Germinal center (tissue), 1 donor: Measurements from ENCODE around the gene GNPTAB.
A peak's percentile ranks its signal among the peaks of the same experiment; 100 is the strongest.

Experiments used
- DNase-seq: peaks from one replicate; pipeline ENCODE4 v3.0.0; 2012; ENCODE audit warnings: mixed read lengths, low spot score

GNPTAB gene

DNA sequence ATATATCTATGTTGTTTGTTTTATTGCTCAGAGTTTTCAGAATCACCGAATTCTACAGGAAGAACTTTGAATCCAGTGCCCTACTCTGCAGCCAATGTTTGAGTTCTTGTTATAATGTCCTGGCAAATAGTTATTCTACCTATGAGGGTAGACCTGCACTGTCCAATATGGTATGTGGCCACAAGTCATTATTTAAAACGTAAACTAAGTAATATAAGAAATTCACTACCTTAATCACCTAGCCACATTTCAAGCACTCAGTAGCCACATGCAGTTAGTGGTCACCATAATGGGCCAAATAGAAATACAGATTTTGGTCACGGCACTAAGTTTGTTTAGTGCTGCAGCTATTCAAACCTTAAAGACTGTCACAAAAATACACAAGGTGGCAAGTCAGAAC is 26.4 kb downstream of the GNPTAB start:
- no peak for DNase-seq

DNA sequence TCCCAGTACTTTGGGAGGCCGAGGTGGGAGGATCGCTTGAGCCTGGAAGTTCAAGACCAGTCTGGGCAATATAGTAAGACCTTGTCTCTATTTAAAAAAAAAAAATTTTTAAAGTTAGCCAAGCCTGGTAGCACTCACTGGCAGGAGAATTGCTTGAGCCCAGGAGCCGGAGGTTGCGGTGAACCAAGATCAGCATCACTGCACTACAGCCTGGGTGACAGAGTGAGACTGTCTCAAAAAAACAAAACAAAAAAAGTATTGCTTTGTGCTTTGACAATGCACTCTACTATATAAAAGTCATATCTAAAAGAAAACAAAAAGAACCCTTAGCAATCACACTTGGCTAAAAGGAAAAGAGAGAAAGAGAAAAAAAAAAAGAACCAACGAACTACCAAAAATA is 26.8 kb downstream of the GNPTAB start:
- no peak for DNase-seq

DNA sequence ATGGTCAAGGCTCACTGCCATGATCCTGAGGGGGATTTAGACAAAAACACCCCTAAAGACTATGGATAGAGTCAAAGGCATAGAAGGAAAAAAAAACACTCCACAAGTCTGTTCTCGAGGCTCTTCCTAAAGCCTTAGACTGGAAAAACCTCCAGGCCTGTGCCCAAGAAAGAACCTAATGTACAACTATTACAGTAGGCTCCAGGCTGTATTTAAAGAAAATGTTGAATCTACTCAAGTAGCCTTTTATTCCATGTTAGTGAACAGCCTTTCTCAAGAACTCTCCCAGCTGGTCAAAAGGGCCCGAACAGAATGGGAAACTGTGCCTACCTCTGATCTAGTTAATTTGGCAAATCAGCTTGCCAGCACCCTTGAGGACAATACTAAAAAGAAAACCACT is 28.3 kb downstream of the GNPTAB start:
- no peak for DNase-seq

DNA sequence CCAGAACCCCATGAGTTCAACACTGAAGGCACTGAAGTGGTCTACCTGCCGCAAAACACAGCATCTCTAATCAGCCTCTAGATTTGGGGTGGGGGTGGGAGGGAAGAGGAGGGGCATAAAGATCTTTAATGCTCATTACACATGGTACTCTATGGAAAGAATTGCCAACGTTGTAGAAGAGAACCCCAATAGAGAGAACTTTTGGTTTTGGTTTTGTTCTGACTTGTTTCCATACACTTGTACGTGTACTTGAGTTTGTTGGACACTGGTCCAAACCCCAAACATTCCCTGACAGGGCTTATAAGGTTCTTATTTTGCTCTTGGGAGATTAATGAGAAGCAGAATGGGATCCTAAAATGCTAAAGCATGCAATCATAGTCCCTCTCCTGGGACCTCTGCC is 31.0 kb downstream of the GNPTAB start:
- DNase-seq: no peak

DNA sequence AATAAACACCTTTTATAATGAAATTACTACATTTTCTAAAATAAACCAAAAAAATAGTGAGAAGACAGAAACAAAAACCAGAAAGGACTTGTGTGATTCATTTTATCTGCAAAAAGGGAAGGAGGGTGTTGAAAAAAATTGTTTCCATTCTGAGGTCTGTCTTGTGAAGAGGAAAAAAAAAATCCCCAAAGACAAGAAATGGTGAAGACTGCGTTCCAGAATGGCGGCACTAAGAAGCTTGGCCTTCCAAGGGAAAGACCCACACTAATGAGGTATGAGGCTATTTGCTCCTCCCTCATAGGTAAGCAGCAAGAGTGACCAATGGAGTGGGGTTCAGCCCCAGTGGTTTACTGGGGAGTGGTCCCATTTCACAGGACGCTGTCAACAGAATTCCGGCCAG is 35.0 kb downstream of the GNPTAB start:
- no peak for DNase-seq

DNA sequence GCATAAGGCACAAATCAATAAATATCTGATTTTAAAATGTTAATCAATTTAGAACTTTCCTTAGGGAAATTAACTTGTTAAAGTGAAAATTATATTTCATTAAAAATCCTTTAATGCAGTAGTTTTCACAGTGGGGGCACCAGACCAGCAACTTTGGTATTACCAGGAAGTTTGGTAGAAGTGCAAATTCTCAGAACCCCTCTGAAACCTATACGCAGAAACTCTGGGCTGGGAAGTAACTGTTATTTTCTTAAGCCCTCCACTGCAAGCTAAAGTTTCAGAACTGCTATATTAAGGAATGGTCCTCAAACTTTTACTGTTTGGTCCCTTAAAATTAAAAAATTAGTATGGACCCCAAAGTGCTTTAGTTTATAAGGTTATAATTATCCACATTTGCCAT is 35.7 kb downstream of the GNPTAB start:
- DNase-seq: no peak

DNA sequence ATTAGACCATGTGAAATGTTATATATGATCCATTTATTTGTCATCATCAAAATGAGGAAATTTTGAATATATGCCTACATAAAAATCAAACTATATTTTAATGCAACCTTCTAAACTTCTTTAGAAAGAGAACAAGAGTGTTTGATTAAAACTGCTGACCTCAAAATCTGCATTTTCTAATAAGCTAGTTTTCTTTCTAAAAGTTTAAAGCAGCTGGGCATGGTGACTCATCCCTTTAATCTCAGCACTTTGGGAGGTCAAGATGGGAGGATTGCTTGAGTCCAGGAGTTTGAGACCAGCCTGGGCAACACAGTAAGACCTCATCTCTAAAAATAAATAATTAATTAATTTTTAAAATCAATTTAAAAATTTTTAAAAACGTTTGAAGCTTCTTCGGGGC is 36.2 kb downstream of the GNPTAB start:
- no peak for DNase-seq

DNA sequence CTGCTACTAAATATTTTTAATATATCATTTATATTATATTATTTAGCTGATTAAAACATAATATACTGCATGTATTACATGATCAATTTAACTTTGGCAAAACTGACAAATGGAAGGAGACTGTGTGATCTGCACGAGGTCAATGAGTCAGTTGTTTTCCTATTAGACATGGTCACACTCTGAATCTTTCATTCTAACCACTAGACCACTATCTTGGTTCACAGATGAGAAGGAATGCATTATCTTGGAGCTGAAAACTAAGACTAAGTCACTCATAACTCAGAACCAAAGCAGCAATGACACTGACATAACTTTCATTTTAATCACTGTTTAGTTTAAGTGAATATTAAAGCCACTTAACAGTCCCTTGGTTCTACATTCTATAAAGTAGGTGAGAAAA is 37.4 kb downstream of the GNPTAB start:
- no peak for DNase-seq

DNA sequence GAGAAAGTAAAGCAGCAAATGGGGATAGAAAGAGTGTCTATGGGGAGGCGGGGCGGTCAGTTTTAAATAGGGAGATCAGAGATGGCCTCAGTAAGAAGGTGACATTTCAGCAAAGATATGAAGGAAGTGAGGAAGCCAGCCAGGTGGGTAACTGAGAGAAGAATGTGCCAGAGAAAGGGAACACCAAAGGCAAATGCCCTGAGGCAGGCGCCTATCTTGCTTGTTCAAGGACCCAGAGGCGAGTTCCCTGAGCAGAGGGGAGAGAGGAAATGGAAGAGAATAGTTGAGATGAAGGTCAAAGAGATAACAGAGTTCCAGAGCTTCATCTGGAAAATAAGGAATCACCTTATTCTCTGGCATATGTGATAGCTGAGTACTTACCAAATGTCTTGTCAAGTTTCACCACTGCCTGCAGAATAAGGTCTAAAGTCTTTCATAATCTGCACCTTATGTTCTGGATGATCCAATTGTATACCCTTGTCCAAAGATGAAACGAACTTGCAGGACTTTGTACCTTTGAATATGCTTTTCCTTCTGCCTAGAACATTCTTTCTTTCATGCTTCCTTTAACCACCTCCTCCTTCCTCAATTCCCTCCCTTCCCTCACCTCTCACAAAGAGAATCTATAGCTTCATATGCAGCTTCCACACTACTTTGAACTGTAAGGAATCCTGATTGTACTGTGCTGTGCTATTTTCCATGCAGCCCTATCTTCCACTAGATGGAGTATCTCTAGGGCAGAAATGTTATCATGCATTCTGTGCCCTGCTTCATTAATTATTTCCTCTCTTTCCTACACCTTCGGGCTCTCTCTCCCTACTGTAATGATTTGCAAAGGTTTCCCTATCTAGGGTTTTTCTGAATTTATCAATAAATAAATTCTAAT is 38.5 kb downstream of the GNPTAB start:
- DNase-seq: no peak

DNA sequence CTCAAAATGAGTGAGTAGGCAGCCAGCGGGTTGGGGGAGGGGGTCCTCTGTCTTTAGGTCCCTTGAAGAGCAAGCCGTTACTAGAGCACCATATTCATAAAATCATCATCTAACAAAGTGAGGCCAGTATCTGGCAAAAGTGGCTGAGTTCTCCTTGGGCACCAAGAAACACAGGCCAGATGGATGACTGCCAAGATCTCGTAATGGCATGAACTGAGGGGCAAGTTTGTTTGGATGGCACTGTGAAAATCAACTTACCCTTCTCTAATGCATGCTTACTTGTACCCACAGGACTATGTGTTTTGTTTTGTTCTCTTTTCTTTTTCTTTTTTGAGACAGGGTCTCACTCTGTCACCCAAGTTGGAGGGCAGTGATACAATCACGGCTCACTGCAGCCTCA is 41.6 kb downstream of the GNPTAB start:
- no peak for DNase-seq

DNA sequence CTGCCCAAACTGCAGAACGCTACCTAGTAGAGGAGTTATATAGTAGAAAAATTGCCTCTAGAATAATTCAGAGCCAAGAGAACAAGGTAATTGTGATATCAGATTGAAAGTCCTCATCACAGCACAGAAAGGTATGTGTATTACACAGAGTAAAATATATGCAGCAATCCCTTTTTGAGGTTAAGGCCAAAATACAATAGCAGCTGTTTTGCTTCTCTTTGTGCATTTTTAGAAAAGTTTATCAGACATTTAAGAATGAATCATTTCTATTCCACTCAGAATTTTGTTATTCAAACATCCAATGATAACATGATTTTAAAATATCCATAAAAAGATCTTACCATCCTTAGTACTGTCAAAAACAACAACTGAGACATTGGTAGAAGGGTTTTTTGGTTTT is 45.1 kb downstream of the GNPTAB start:
- no peak for DNase-seq

DNA sequence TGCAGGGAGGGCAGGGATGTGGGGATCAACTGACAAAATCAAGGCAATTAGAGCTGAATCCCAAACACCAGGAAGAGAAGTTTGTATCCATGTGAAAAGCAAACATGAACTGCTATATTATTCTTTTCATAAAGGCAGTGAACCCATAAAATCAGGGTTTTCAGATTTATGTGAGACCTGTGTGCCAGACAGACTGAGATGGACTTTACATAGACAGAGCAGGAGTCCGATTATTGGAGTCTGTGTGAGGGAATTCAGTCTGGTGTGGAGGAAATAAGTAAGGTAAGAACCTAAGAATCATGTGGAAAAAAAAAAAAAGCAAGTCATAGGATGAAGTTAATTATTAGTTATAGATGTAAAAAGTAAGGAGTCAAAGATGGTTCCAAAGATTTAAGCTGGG is 46.4 kb downstream of the GNPTAB start:
- DNase-seq: no peak

DNA sequence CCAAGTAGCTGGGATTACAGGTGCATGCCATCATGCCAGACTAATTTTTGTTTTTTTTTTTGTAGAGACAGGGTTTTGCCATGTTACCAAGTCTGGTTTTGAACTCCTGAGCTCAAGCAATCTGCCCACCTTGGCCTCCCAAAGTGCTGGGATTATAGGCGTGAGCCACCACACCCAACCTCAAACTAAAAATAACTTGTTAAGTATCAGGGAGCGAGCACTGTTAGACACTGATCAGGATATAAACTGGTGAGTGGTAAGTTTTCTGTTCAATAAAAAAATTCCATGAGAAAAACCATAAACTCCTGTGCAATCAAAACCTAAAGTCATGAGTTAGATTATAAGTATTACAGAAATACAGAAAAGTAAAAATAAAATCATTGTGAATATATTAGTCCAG is 46.9 kb downstream of the GNPTAB start:
- DNase-seq: no peak

DNA sequence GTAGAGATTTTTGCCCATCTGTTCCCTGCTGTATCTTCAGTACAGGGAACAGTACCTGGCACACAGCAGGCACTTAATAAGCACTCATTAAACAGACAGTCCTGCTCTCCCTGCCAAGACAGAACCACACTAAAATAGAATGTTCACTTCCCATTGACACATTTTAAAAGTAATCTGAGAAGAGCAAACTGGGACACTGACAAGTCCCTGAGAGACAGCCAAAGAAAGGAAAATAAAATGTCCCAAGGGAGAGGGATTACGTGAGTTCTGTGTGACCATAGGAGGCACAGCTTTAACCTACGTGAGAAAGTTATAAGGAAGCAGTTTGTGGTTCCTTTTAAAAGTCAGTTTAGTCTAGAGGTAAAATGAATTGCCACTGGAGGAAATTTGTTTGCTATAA is 47.6 kb downstream of the GNPTAB start:
- DNase-seq: no peak

DNA sequence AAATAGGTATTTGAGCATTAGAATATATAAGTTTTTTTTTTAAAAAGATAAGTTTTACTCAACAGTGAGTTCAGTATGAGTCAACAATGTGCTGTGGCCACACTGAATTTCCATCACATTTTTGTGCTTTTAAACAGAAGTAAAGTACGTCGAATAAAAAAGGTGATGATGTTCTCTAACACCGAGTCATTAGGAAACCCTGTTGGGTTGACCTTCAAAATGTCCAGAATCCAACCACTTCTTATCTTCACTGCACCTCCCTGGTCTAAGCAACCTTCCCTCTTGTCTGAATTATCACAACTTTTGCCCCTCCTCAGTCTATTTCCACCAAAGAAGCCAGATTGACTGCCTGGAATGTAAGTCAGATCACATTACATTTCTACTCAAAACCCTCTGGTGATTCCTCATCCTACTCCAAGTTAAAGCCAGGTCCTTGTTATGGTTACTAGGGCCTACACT is 48.5 kb downstream of the GNPTAB start:
- DNase-seq: no peak

DNA sequence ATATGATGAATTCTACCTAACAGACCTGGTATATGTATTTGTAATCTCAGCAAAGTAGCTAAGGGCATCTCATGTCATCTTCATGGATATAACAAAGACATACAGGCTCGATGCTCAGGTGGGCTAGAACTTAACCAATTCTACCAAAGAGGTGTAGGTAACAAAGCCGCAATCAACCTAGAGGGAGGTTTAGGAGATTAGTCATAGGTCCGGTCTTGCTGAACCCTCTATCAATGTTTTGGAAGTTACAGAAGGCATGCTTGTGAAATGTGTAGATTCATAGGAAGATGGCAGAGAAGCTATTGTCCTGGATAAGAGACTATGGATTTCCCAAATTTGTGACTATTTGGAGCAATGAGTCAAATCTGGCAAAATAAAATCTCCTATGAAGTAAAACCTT is 48.9 kb downstream of the GNPTAB start:
- no peak for DNase-seq

DNA sequence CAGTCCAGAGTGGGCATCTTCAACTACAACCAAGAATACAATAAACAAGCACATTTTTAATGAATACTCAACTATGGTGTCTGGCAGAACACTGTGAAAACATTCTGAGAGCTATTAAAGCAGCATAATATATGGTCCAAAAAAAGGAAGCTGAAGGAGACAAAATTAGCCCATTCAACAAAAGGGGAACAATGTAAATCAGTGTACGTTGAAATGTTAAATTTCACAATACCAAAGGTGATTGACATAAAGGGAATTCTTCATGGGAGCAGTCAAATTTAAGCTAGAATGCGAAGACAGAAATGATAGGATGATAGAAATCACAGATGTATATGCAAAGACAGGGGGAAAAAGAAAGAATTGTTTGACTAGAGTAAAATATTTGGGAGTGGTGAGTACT is 50.2 kb downstream of the GNPTAB start:
- peak; percentile 5 for DNase-seq

DNA sequence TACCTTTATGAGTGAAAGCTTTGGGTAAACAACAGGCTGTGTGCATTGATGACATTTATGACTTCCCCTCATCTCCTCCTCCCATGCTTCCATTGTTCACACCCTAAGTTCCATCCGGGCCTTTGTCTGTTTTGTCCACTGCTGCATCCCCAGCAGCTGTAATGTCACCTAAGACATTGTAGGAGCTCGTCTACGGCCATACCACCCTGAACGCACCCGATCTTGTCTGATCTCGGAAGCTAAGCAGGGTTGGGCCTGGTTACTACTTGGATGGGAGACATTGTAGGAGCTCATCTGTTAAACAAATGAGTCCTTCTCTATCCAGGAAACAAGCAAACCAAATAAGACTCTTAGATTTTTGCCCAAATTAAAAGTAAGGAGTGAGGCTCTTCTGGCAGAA is 51.1 kb downstream of the GNPTAB start:
- no peak for DNase-seq

DNA sequence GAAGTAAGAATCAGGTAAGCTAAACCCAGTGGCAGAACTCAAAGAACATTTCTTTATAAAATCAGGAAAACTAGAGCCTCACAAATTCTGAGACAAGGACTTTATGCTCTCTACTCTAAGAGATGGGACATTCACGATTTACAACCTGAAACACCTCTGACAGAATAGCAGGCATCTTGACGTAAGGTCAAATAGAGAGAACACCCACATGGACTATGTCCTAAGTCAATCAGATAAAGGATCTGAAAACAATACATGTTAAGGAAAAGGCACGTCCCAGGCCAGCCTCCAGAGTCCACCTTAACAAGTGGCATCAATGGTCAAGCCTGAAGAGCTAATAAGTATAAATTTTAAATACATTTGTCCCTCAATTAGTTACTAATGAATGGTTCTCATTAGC is 51.6 kb downstream of the GNPTAB start:
- no peak for DNase-seq

DNA sequence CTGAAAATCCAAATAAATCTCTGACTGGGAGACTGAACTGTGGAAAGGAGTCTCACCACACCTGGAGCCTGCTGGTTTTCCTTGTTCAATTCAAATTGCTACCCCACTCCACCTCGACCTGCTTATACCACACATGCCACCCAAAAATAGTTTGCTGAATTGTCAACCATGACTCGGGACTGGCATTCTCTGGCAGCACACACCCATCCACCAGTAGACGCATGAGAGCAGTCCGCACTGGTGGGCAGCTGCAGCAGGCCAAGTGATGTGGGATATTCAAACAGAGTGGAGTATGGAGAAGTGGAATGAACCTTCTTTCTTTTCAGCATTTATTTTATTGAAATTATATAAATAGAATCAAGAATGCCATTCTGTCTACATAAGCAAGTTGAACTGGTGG is 52.8 kb downstream of the GNPTAB start:
- DNase-seq: no peak

DNA sequence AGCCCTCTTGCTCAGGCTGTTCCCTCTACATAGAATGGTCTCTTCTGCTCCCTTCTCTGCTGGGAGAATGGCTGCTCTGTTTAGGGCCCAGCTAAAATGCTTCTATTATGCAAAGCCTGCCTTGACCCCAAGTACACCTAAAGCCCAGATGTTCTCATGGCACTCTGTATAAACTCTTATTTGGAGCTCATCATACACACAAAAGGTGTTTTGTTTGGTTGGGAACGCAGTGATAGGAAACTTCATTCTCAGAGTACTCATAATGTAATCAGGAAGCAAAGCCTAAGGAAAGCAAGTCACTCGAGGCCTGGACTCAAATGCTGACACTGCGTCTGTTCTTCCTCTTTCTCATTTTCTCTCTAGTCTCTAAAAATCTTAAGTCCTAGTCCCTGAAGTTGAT is 53.3 kb downstream of the GNPTAB start:
- no peak for DNase-seq

DNA sequence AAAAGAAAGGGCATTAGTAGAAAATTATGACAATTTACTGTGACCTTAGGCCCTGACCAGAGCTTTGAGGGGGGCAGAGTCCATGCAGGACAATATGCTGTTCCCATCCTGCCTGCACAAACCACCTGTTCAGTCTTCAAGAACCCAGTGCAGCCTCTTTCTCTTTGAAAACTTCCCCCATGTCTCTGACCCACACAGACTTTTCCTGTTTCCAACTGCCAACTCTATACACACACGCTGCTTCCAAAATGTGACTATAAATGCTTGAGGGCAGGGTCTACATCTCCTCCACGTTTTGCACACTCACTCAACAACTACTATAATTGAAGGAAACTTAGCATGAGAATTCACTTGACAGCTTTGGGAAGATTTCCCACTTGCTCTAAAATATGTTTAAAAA is 54.9 kb downstream of the GNPTAB start:
- no peak for DNase-seq

DNA sequence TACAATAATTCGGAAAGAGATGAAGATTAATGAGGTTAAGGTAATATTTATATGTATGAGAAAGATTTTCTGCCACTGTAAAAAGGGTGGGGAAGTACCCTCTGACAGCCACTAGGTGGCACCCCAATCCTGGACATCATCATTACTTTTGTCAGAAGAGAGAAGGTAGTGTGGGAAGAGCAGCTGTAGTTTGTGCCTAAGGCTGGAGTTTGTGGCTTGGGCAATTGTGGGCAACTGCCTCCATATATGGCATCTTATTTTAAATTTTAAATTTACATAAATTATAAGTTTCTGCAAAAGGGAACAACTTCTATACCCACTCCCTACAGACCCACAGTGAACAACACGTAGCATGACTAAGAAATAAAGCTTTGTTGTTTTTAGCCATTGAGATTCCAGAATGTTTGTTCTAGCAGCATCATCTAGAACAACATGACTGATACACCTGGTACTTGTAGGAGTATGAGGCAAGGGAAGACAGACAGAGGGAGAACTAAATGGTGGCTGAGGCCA is 57.1 kb downstream of the GNPTAB start:
- DNase-seq: peak; percentile 74
